Neutrophil (primary cell): ENCODE data around the gene STPG1.

ENCODE experiments used
- H3K27ac ChIP-seq: fragments of 200-600 bp; sonication (generic); 2 replicates; pipeline ENCODE4 v1.5.1; 2016; ENCODE audit warnings: mild to moderate bottlenecking, moderate library complexity
- H3K27me3 ChIP-seq: fragments of 200-600 bp; sonication (generic); 2 replicates; pipeline ENCODE4 v1.6.0; 2016; ENCODE audit warnings: mild to moderate bottlenecking
- H3K36me3 ChIP-seq: fragments of 200-600 bp; sonication (generic); 2 replicates; pipeline ENCODE4 v1.5.1; 2017
- H3K4me1 ChIP-seq, 2 experiments: fragments of 200-600 bp in 1 of 2; sonication (generic) in 1 of 2; 1 replicate in 1 of 2; 2 replicates in 1 of 2; pipeline versions ENCODE4 v1.5.1 to v1.6.1; 2013 to 2016; ENCODE audit warnings: low read depth in 1 of 2, low read length in 1 of 2, mild to moderate bottlenecking in 1 of 2, moderate library complexity in 1 of 2; ENCODE audit not compliant: control insufficient read depth in 1 of 2, insufficient read depth in 1 of 2
- H3K4me3 ChIP-seq, 2 experiments: fragments of 200-600 bp in 1 of 2; sonication (generic) in 1 of 2; 1 replicate in 1 of 2; 2 replicates in 1 of 2; pipeline ENCODE4 v1.5.1; 2013 to 2016; ENCODE audit warnings: low read depth in 1 of 2, low read length in 1 of 2, mild to moderate bottlenecking in 1 of 2, moderate library complexity in 1 of 2
- H3K9me3 ChIP-seq: fragments of 200-600 bp; sonication (generic); 2 replicates; pipeline ENCODE4 v1.5.1; 2016
- CTCF ChIP-seq: fragments of 200-600 bp; sonication (generic); IDR thresholded peaks from 2 replicates; pipeline ENCODE4 v1.5.1; 2016; ENCODE audit warnings: antibody characterized with exemption

STPG1 gene

GRCh38 chr1:24443241-24443656 lies 29.7 kb upstream of the STPG1 start:
- no peak for TF ChIP-seq CTCF
- H3K4me1 ChIP-seq: no peaks in the 10 kb centered on the region

GRCh38 chr1:24442764-24443163 lies 29.2 kb upstream of the STPG1 start:
- Histone ChIP-seq H3K4me1 (no peaks in the 10 kb centered on the region), H3K36me3 (peaks cover 78% of the 10 kb centered on the region), H3K27me3 (no peaks in the 10 kb centered on the region), H3K9me3 (no peaks in the 10 kb centered on the region), H3K4me3 (no peak overlapping the region), H3K27ac (no peak overlapping the region)
- no peak for TF ChIP-seq CTCF

More at GRCh38 chr1:24443241-24443656, 29.7 kb upstream of the STPG1 start:
- no peaks in the 10 kb centered on the region for H3K9me3 ChIP-seq
- H3K36me3 ChIP-seq: peaks cover 75% of the 10 kb centered on the region
- H3K4me3 ChIP-seq: no peak overlapping the region
- H3K27ac ChIP-seq: no peak overlapping the region
- H3K27me3 ChIP-seq: no peaks in the 10 kb centered on the region

- TF ChIP-seq CTCF: no peak
- Histone ChIP-seq H3K4me3 (no peak overlapping the region), H3K4me1 (no peaks in the 10 kb centered on the region), H3K36me3 (peaks cover 77% of the 10 kb centered on the region), H3K9me3 (no peaks in the 10 kb centered on the region), H3K27ac (no peak overlapping the region), H3K27me3 (no peaks in the 10 kb centered on the region)
Observed at GRCh38 chr1:24441996-24442668, 28.6 kb upstream of the STPG1 start.

- Histone ChIP-seq H3K9me3 (no peaks in the 10 kb centered on the region), H3K27ac (no peak overlapping the region), H3K4me1 (no peaks in the 10 kb centered on the region), H3K27me3 (no peaks in the 10 kb centered on the region), H3K36me3 (peaks cover 71% of the 10 kb centered on the region), H3K4me3 (no peak overlapping the region)
- TF ChIP-seq CTCF: no peak
Observed at GRCh38 chr1:24441480-24441879, 27.9 kb upstream of the STPG1 start.

- no peaks in the 10 kb centered on the region for H3K9me3 ChIP-seq
- peaks cover 64% of the 10 kb centered on the region for H3K36me3 ChIP-seq
- H3K4me3 ChIP-seq: no peak overlapping the region
- no peaks in the 10 kb centered on the region for H3K27me3 ChIP-seq
- H3K4me1 ChIP-seq: no peaks in the 10 kb centered on the region
- TF ChIP-seq CTCF: no peak
- H3K27ac ChIP-seq: no peak overlapping the region
Observed at GRCh38 chr1:24440436-24440835, 26.9 kb upstream of the STPG1 start.
